Hippocampal formation (tissue), 2 donors: ENCODE results near the gene LARGE2.

Experiments
- DNase-seq, 2 donors: peaks; one replicate each; lab custom pipeline; 2025; lab: John Stamatoyannopoulos, UW

The LARGE2 gene

DNA sequence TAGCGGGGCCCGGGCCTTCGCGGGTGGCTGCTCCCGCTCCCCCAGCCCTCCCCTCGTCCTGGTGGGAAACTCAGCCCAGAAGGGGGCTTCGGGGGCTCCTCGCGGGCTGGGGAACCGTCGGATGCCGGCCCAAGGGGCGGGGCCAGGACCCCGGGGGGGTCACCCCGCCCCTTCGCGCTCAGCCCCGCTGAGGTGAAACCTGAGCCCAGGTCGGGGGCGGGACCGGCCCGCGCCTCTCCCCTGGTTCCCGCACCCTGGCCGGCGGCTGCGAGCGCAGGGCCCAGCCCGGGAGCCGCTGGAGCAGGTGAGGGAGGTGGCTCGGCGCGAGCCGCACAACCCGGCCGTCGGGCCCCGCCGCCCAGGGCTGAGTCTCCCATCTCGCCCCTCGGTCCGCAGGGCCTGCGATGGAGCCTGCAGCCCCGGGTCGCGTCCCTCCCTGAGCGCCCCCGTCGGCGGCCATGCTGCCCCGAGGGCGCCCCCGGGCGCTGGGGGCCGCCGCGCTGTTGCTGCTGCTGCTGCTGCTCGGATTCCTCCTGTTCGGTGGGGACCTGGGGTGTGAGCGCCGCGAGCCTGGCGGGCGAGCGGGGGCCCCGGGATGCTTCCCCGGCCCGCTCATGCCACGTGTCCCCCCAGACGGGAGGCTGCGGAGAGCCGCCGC, at the start of gene LARGE2:
Gene LARGE2 (plus strand): TSS at position 232 of the 658 bp plus-strand sequence. CDS start 227 bp downstream, at position 459.
- no peak for DNase-seq

GRCh38 chr11:45876401-45876800, 46.1 kb upstream of the LARGE2 start:
- DNase-seq = no peak

- DNase-seq = no peak
These were observed 45.2 kb upstream of the LARGE2 start for GRCh38 chr11:45877221-45877620.

GRCh38 chr11:45877845-45878244, 44.6 kb upstream of the LARGE2 start:
- DNase-seq = no peak

GRCh38 chr11:45879803-45880686, 42.4 kb upstream of the LARGE2 start:
- no peak for DNase-seq

DNA sequence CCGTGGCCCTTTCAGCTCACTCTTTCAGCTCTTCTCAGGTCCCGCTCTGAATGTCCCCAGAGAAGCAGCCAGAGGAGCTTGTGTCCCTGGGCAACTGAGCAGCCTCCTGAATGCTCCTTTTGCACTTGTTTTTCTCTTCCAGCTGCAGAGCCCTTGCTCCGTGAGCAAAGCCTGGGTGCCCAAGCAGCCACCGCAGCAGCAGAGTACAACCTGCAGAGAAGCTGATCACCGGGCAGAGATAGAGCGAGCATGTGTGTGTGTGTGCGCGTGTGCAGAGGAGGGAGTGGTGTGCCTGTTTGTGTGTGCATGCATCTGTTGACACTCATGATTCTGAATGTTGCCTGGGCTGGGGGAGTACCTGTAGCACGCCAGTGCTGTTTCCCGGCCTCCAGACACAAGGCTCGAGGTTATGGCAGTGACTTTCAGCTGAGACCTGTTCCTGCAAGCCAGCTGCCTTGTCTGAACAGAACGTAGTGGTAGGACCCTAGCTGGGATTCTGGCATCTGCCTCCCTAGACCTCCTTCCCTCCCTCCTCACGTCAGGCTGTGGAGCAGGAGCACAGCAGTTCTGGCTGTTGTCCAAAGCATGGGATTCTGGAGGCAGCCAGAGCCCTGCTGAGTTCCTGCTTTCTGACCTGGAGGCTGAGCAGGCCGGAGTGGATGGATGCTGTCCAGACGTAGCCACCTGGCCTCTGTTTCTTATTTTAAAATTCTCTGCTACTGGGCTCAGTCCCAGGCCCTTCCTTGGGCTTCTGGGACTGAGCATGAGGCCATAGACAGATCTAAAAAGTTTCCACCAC, 41.5 kb upstream of the LARGE2 start:
- no peak for DNase-seq

DNA sequence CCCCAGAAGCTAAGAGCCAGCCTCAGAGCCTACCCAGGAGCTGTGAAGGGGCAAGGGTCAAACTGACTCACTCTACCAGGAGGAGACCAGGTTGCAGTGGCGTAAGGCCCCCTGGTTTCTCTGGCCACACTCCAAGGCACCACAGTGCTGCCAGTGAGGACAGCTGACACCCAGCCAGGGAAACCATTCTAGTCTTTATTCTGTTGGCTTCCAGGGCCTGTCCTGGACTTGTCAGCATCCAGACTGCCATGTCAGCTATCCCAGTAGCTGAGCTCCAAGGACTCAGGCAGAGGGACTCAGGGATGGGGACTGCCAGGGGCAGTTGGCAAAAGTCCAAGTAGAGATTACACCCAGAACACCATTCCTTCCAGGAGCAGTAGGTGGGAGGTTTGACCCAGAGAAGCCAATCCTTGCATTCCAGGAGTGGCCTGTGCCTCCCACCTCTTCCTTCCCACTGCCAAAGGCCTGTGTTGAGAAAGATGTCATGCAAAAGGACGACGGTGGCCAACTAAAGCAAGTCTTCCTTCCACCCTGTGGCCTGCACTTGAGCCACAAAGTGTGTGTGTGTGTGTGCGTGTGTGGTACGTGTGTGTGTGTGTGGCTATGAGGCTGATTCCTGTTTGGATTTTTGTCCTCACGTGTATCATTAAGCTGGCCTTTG, 40.6 kb upstream of the LARGE2 start:
- no peak for DNase-seq

DNA sequence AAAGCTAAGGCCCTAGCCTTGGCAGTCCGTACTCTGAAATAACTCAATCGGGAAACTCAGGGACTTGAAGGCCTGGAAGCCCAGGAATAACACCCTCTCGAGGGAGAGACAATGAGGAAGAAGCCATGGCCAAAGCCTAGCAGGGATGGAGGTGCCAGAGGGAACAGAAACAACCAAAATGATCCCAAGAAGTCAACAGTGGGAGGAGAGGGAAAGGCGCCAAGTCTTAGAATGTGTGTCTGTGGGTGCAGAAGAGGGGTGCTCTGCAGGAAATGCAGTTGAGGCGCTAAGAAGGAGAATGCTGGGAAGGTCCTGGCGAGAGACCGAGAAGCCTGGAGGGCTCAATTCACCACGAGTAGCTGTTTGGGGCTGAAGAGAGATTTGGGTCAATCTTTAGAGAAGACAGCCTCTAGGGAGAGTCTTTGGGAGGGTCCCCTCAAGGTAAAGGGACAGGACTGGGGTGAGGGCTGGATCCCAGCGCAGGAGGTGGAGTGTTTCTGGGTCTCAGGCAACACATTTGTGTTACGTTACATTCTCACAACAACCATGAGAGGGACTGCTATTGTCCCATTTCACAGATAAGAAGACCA, 37.8 kb upstream of the LARGE2 start:
- DNase-seq = no peak

DNA sequence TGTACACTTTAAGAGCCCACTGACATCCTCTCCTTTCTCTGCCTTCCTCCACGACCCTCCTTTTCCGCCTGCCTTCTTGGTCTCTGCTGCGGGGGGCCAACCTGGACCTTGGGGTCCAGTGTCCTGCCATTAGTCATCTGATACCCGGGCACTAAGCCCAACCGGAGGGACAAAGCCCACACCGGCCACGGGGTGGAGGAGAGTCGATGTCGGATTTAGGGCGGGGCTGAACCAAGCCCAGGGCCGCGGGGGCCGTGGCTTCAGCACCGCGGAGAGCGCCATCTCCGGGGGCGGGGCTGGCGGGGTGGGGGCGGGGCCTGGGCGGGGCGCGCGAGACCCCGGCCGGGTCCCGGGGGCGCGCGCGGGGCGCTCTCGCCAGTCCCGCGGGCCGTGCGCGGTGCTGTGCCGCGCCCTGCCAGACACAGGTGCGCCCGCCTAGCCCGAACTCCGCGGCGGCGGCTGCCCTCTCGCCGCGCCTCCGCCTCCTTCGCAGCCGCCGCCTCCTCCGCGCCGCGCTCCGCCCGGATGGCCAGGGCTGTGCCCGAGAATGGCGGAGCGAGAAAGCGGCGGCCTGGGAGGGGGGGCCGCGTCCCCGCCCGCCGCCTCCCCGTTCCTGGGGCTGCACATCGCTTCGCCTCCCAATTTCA, 37.1 kb upstream of the LARGE2 start, which contains the start of gene MAPK8IP1:
Gene MAPK8IP1 (plus strand): TSS at position 378 of the 647 bp plus-strand sequence. CDS start 170 bp downstream, at position 548.
- DNase-seq = peak; percentile 25 to 52

- no peak for DNase-seq
These were observed 36.3 kb upstream of the LARGE2 start for GRCh38 chr11:45885921-45886721.

GRCh38 chr11:45886816-45887520, 35.5 kb upstream of the LARGE2 start:
- DNase-seq = no peak

DNA sequence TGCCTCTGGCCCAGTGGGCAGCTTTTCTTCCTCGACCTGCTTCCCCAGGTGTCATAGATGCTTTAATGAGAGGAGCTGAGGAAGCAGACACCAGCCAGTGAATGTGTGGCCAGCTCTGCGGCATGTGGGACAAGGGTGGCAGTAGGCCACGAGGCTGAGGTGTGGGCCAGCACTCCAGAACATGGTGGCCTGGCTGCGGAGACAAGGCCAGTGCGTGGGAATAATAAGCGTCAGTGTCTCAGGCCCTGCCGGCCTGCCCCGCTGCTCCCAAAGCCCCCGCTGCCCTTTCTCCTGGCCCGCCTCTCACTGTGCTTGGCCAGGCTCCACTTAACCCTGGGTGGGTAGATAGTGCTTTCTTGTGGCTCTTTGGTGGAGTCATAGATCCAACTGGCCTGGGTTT, 34.9 kb upstream of the LARGE2 start:
- DNase-seq = no peak

- no peak for DNase-seq
These were observed 32.9 kb upstream of the LARGE2 start for GRCh38 chr11:45889555-45889954.

DNA sequence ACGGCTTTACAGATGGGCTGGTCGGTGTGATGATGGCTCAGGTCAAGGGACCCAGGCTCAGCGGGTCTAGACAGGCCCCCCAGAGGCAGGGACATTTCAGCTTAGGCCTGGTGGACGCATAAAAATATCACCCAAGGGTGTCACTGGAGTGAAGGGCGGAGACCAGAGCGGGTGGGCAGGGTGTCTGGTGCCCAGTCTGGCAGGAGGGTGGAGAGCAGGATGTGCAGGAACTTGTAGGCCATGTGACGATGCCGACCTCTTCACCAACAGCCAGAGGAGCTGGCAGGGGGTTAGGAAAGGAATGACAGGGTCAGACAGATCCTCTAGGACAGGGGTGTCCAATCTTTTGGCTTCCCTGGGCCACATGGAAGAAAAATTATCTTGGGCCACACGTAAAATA, 32.5 kb upstream of the LARGE2 start:
- no peak for DNase-seq

DNA sequence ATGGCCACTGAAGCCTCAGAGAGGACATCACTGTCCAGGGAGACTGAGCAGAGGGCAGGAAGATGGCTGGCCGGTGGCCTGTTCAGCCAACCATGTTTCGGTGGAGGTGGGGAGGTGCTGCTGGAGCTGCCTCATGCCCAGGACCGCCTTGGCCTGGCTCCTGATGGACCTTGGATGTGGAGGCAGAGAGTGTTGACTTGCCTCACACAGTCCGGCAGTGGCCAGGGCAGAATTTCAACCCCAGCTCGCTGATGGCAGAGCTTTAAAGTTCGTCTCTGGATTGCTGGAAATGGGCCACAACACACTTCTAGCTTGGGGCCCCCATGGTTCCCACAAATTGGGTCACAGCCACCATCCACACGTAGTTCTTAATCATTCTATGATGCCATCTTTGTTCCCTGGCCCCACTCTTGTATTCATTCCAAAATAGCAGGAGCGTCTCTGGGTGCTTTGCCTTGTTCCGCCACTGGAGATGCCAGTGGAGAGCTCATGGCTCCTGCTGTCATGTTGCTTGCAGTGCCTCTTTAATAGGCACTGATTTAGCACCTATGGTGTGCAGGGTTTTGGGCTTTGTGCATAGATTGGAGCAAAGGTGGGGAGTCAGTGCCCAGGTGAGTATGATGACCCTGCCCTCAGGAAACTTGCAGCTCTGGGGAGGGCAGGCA, 31.4 kb upstream of the LARGE2 start:
- no peak for DNase-seq

- no peak for DNase-seq
These were observed 29.6 kb upstream of the LARGE2 start for GRCh38 chr11:45892856-45893255.

GRCh38 chr11:45894555-45895247, 27.8 kb upstream of the LARGE2 start:
- DNase-seq = no peak
